HepG2 (cell line): ENCODE data around the gene ZBTB7B. TPM values are rescaled to one million over a fixed set of nuclear protein-coding genes. Genes with fewer than 3 reads are reported as not detected.

ENCODE experiments used
- ATAC-seq: fragments of 200-7000 bp; cut with Tn5 transposase; 3 replicates; pipeline ENCODE4 v1.9.1; 2020; ENCODE audit warnings: mild to moderate bottlenecking, moderate library complexity
- Bru-seq: library from RNA; stranded (reverse); fragments of 400-500 nt; gene quantifications from one replicate; lab custom pipeline; 2021; lab: Mats Ljungman, UMichigan
- BruChase-seq, 2 experiments: library from RNA; stranded (reverse); fragments of 400-500 nt; gene quantifications; one replicate each; lab custom pipeline; 2021; lab: Mats Ljungman, UMichigan
- BruUV-seq: library from RNA; stranded (reverse); fragments of 400-500 nt; replicated peaks from 2 replicates; lab custom pipeline; 2021; lab: Mats Ljungman, UMichigan
- CTCF ChIA-PET: fragments of 300-600 bp; formaldehyde crosslinking; extraction: SDS; loops from one replicate; lab custom pipeline; 2021; ENCODE audit warnings: low total read pairs, inconsistent platforms, low intra/inter-chr PET ratio; lab: Yijun Ruan, JAX
- POLR2A ChIA-PET: fragments of 350-600 bp; sonication (Branson Sonifier 250); formaldehyde crosslinking; loops from one replicate; lab custom pipeline; 2020; ENCODE audit warnings: antibody characterized with exemption, inconsistent platforms; lab: Yijun Ruan, JAX
- DNase-seq: peaks from one replicate; pipeline ENCODE4 v3.0.0-alpha.2; 2015; ENCODE audit warnings: low spot score
- FAIRE-seq: peaks from 3 replicates; lab custom pipeline; 2011; peaks lifted over from hg19 to GRCh38; lab: Jason Lieb, UNC
- H2AFZ ChIP-seq: one replicate; pipeline ENCODE4 v1.6.1; 2011; ENCODE audit warnings: low read length, inconsistent platforms
- H3K27ac ChIP-seq: fragments of 300-600 bp; 3 replicates; pipeline ENCODE4 v1.8.0; 2011; ENCODE audit warnings: mixed run types, mild to moderate bottlenecking, mixed read lengths, low read length, inconsistent platforms; ENCODE audit not compliant: insufficient read depth; ENCODE audit errors: extremely low read length
- H3K27me3 ChIP-seq, 2 experiments: fragments of 200-600 bp in 1 of 2; 2 replicates in 1 of 2; 3 replicates in 1 of 2; pipeline versions ENCODE4 v1.6.0 to v1.8.0; 2011; ENCODE audit warnings: low read length in 2 of 2, mild to moderate bottlenecking in 2 of 2, moderate library complexity in 2 of 2, inconsistent platforms in 1 of 2; ENCODE audit not compliant: insufficient read depth in 2 of 2, control insufficient read depth in 1 of 2
- H3K36me3 ChIP-seq, 2 experiments: fragments of 200-600 bp in 1 of 2; replicated peaks in 1 of 2; 2 replicates in 1 of 2; 3 replicates in 1 of 2; pipeline versions ENCODE4 v1.5.1 to v1.8.0; 2011; ENCODE audit warnings: low read length in 2 of 2, inconsistent platforms in 1 of 2; ENCODE audit not compliant: insufficient read depth in 2 of 2, control insufficient read depth in 1 of 2
- H3K4me1 ChIP-seq: 2 replicates; pipeline ENCODE4 v1.5.1; 2012; ENCODE audit warnings: low read length, inconsistent platforms; ENCODE audit not compliant: insufficient read depth
- H3K4me2 ChIP-seq: 2 replicates; pipeline ENCODE4 v1.6.0; 2011; ENCODE audit warnings: low read depth, low read length, inconsistent platforms
- H3K4me3 ChIP-seq, 3 experiments: fragments of 200-600 bp in 1 of 3; sonication (generic), shearing (Covaris generic) in 1 of 3; replicated peaks in 1 of 3; 2 replicates each; pipeline ENCODE4 v1.5.1; 2011 to 2016; ENCODE audit warnings: low read length in 3 of 3, inconsistent platforms in 2 of 3, low read depth in 2 of 3, mild to moderate bottlenecking in 2 of 3, control low read depth in 1 of 3, mixed read lengths in 1 of 3; ENCODE audit not compliant: insufficient read depth in 1 of 3
- H3K79me2 ChIP-seq: one replicate; pipeline ENCODE4 v1.6.1; 2011; ENCODE audit warnings: low read length, inconsistent platforms; ENCODE audit not compliant: insufficient read depth
- H3K9ac ChIP-seq: 2 replicates; pipeline ENCODE4 v1.6.0; 2011; ENCODE audit warnings: mild to moderate bottlenecking, low read depth, low read length, inconsistent platforms; ENCODE audit not compliant: insufficient read depth
- H3K9me3 ChIP-seq: 2 replicates; pipeline ENCODE4 v1.5.1; 2012; ENCODE audit warnings: mild to moderate bottlenecking, low read length
- H4K20me1 ChIP-seq: 2 replicates; pipeline ENCODE4 v1.6.0; 2011; ENCODE audit warnings: inconsistent platforms, mild to moderate bottlenecking, low read length, moderate library complexity; ENCODE audit not compliant: insufficient read depth
- EHMT2 ChIP-seq: fragments of 200-600 bp; sonication (generic); IDR thresholded peaks from 2 replicates; pipeline ENCODE4 v1.7.0; 2017; ENCODE audit warnings: antibody characterized with exemption, low read depth, low read length, borderline replicate concordance
- KAT7 ChIP-seq: IDR thresholded peaks from 2 replicates; pipeline ENCODE4 v1.6.1; 2018; ENCODE audit warnings: borderline replicate concordance, missing compliant biosample characterization
- POLR2A ChIP-seq, 2 experiments: IDR thresholded peaks; 2 replicates each; pipeline ENCODE4 v1.6.1; 2011; ENCODE audit warnings: low read depth in 2 of 2, low read length in 2 of 2, mild to moderate bottlenecking in 1 of 2, moderate library complexity in 1 of 2; ENCODE audit not compliant: insufficient read depth in 1 of 2
- SIN3A ChIP-seq: IDR thresholded peaks from 2 replicates; pipeline ENCODE4 v1.6.1; 2011; ENCODE audit warnings: low read depth, mild to moderate bottlenecking, control low read depth, low read length, borderline replicate concordance
- ZBTB7A ChIP-seq: sonication (generic); formaldehyde crosslinking; IDR thresholded peaks from 2 replicates; pipeline ENCODE4 v1.8.0; 2022; ENCODE audit warnings: mild to moderate bottlenecking, missing genetic modification reagents
- ZC3H4 ChIP-seq: sonication (generic); formaldehyde crosslinking; IDR thresholded peaks from 2 replicates; pipeline ENCODE4 v1.4.0; 2020; ENCODE audit warnings: missing genetic modification reagents, borderline replicate concordance
- ZFX ChIP-seq: sonication (generic); formaldehyde crosslinking; IDR thresholded peaks from 2 replicates; pipeline ENCODE4 v1.4.0; 2020; ENCODE audit warnings: mild to moderate bottlenecking, low read depth, missing genetic modification reagents, moderate library complexity
- ZFY ChIP-seq: sonication (generic); formaldehyde crosslinking; IDR thresholded peaks from 2 replicates; pipeline ENCODE4 v1.4.0; 2020; ENCODE audit warnings: missing genetic modification reagents
- ZMAT3 ChIP-seq: sonication (generic); formaldehyde crosslinking; conservative IDR thresholded peaks from 2 replicates; pipeline ENCODE4 v1.7.0; 2021; ENCODE audit warnings: missing genetic modification reagents
- ZNF235 ChIP-seq: sonication (generic); formaldehyde crosslinking; IDR thresholded peaks from 2 replicates; pipeline ENCODE4 v1.8.1; 2023; ENCODE audit warnings: mild to moderate bottlenecking, missing genetic modification reagents, borderline replicate concordance
- ZNF367 ChIP-seq: sonication (generic); formaldehyde crosslinking; IDR thresholded peaks from 2 replicates; pipeline ENCODE4 v1.4.0; 2020; ENCODE audit warnings: missing genetic modification reagents, borderline replicate concordance
- ZNF713 ChIP-seq: sonication (generic); formaldehyde crosslinking; IDR thresholded peaks from 2 replicates; pipeline ENCODE4 v1.4.0; 2020; ENCODE audit warnings: mild to moderate bottlenecking, missing genetic modification reagents
- WGBS: methylation state at CpG from one replicate; pipeline ENCODE4 v1.1.6; 2017; ENCODE audit warnings: low lambda C conversion rate; 5-methylcytosine and 5-hydroxymethylcytosine counted together
- in situ Hi-C: cut with HindIII; loops from 2 replicates; pipeline ENCODE4 v1.10.0; 2017; ENCODE audit warnings: low pct_unique_long_range_greater_than_20kb; ENCODE audit not compliant: extremely low pct_ligation_motif_present
- intact Hi-C: fragments of 100-400 bp; cut with micrococcal nuclease; formaldehyde crosslinking; loops from one replicate; pipeline ENCODE4 v1.10.0; 2022; ENCODE audit not compliant: unreplicated experiment
- long read RNA-seq, 2 experiments: library from RNA in 1 of 2; library from polyadenylated mRNA in 1 of 2; stranded (forward) in 1 of 2; unstranded in 1 of 2; transcript quantifications; one replicate each; pipeline ENCODE4 v2.0.0, GENCODE V29; 2019 to 2022
- polyA minus RNA-seq, 3 experiments: library from RNA; depleted of rRNA, polyadenylated mRNA; stranded (reverse); fragments of >200 nt; gene quantifications; 2 replicates each; pipeline ENCODE4 v1.2.3, GENCODE V29; 2011; ENCODE audit warnings: low replicate concordance in 1 of 3
- polyA plus RNA-seq, 8 experiments: library from polyadenylated mRNA; depleted of rRNA in 3 of 8; stranded (reverse) in 7 of 8; unstranded in 1 of 8; fragments of >200 nt; fragmentation: Illumina TruSeq in 4 of 8; extraction: Trizol in 4 of 8; gene quantifications; 2 replicates each; pipeline versions ENCODE4 v1.2.1 to v1.2.3, GENCODE V29; 2011 to 2016; ENCODE audit warnings: low read depth in 4 of 8, missing spikeins in 1 of 8, mixed read lengths in 1 of 8; ENCODE audit not compliant: insufficient read depth in 1 of 8
- total RNA-seq, 5 experiments: library from RNA; depleted of rRNA; stranded (reverse); fragments of >200 nt; fragmentation: Illumina TruSeq; extraction: Trizol; gene quantifications; 2 replicates each; pipeline ENCODE4 v1.2.3, GENCODE V29; 2016; ENCODE audit warnings: low read depth in 1 of 5
- TF ChIP-seq, protein P1 (sequence below): sonication (generic); formaldehyde crosslinking; IDR thresholded peaks from 2 replicates; pipeline ENCODE4 v1.4.0; 2020; ENCODE audit warnings: low read depth, mild to moderate bottlenecking, missing genetic modification reagents
- TF ChIP-seq, protein P2 (sequence below): sonication (generic); formaldehyde crosslinking; IDR thresholded peaks from 2 replicates; pipeline ENCODE4 v1.4.0; 2020; ENCODE audit warnings: missing genetic modification reagents

The ZBTB7B gene
- total RNA-seq (2016; rRNA removed; fragmentation: Illumina TruSeq; extraction: Trizol), result 10.1 and 15.5 TPM in 2 replicates
- 2.1 and 2.9 TPM in 2 replicates for total RNA-seq (2016; cell fraction: cytosol; rRNA removed; fragmentation: Illumina TruSeq; extraction: Trizol; ENCODE audit: low read depth)
- 9.4 and 15.2 TPM in 2 replicates for total RNA-seq (2016; cell fraction: insoluble cytoplasmic fraction; rRNA removed; fragmentation: Illumina TruSeq; extraction: Trizol)
- total RNA-seq (2016; cell fraction: membrane; rRNA removed; fragmentation: Illumina TruSeq; extraction: Trizol), result 7.3 and 8.2 TPM in 2 replicates
- 12.6 TPM in 2 replicates for total RNA-seq (2016; cell fraction: nucleus; rRNA removed; fragmentation: Illumina TruSeq; extraction: Trizol)
- 17.5 and 22.3 TPM in 2 replicates for polyA plus RNA-seq (2011; rRNA removed)
- polyA plus RNA-seq (2011; cell fraction: cytosol; rRNA removed), result 15.0 and 19.2 TPM in 2 replicates
- 45.5 and 50.7 TPM in 2 replicates for polyA plus RNA-seq (2011; cell fraction: nucleus; rRNA removed)
- polyA plus RNA-seq (2012), result 9.8 and 10.8 TPM in 2 replicates
- polyA plus RNA-seq (2016; cell fraction: cytosol; fragmentation: Illumina TruSeq; extraction: Trizol; ENCODE audit: low read depth), result 1.1 and 1.7 TPM in 2 replicates
- polyA plus RNA-seq (2016; cell fraction: insoluble cytoplasmic fraction; fragmentation: Illumina TruSeq; extraction: Trizol; ENCODE audit: low read depth), result 10.5 and 12.2 TPM in 2 replicates
- polyA plus RNA-seq (2016; cell fraction: membrane; fragmentation: Illumina TruSeq; extraction: Trizol; ENCODE audit: low read depth), result 4.4 and 5.4 TPM in 2 replicates
- 31.6 and 39.9 TPM in 2 replicates for polyA plus RNA-seq (2016; cell fraction: nucleus; fragmentation: Illumina TruSeq; extraction: Trizol; ENCODE audit: insufficient read depth, low read depth)
- 32.5 and 45.9 TPM in 2 replicates for polyA minus RNA-seq (2011; rRNA and poly(A)+ RNA removed; ENCODE audit: low replicate concordance)
- polyA minus RNA-seq (2011; cell fraction: cytosol; rRNA and poly(A)+ RNA removed), result 9.9 and 13.2 TPM in 2 replicates
- polyA minus RNA-seq (2011; cell fraction: nucleus; rRNA and poly(A)+ RNA removed), result 10.3 and 13.3 TPM in 2 replicates
- Bru-seq, nascent RNA, result percentile 69 among the genes with signal in this experiment
- BruChase-seq, experiment 1, labeled RNA remaining after a 6-hour chase, result percentile 68 among the genes with signal in this experiment
- BruChase-seq, experiment 2, labeled RNA remaining after a 2-hour chase, result percentile 72 among the genes with signal in this experiment
- long read RNA-seq, experiment 1, partial matches to known transcripts, result 0 of 1 reads
- long read RNA-seq, experiment 1, other reads (novel, unspliced or antisense), result 1 of 1 reads
- long read RNA-seq, experiment 2, transcript ZBTB7B-201 (2 exons, 2,129 nt), result major isoform, 9 of 54 reads
- long read RNA-seq, experiment 2, partial matches to known transcripts, result 35 of 54 reads
- long read RNA-seq, experiment 2, other reads (novel, unspliced or antisense), result 5 of 54 reads

- CTCF ChIA-PET, result interaction anchor here (1.8 to 6.8 kb wide), 2 partner anchors 15 to 81 kb away, joined by 4 to 54 read pairs; no protein-coding TSS in a partner anchor
- WGBS, result under 1% methylated on average over 19 of the region's 35 CpGs
- FAIRE-seq (no peak), ATAC-seq (no peak; the same call in 2 of the 3 replicates), DNase-seq (no peak)
- intact Hi-C loops, result loop anchor here (5.0 kb wide), 1 partner anchor 445 kb away; the partner anchor contains the start of gene UBE2Q1
- Histone ChIP-seq H3K4me1 (peaks cover 51% of the 10 kb centered on the region), H3K9ac (peak within 1 kb of the TSS; percentile 95), H3K9me3 (no peaks in the 10 kb centered on the region), H3K27ac (peak within 1 kb of the TSS; percentile 97), H3K4me3 (peak within 1 kb of the TSS; percentile 86 to 98 (median 98)), H3K79me2 (peaks cover 33% of the 10 kb centered on the region), H3K27me3 (no peaks in the 10 kb centered on the region; a peak in 1 of 5 replicates), H3K4me2 (peak within 1 kb of the TSS; percentile 100), H3K36me3 (no peaks in the 10 kb centered on the region; a peak in 1 of 5 replicates), H4K20me1 (peaks cover 4% of the 10 kb centered on the region; the same call in 1 of the 2 replicates), H2AFZ (no peak within 1 kb of the TSS)
- POLR2A ChIA-PET, result interaction anchor here (0.7 to 6.7 kb wide), 8 partner anchors 11 to 443 kb away, joined by 3 to 90 read pairs (median 6); partner anchors contain the start of genes PMVK and SLC50A1
- in situ Hi-C loops, result no loop called here
- no TSS peak for BruUV-seq
- TF ChIP-seq SIN3A, result peak; percentile 43; the same call in 1 of the 2 replicates
- TF ChIP-seq, protein P1, sequence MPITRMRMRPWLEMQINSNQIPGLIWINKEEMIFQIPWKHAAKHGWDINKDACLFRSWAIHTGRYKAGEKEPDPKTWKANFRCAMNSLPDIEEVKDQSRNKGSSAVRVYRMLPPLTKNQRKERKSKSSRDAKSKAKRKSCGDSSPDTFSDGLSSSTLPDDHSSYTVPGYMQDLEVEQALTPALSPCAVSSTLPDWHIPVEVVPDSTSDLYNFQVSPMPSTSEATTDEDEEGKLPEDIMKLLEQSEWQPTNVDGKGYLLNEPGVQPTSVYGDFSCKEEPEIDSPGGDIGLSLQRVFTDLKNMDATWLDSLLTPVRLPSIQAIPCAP (CRISPR knock-in tag), result no peak
- TF ChIP-seq, protein P2, sequence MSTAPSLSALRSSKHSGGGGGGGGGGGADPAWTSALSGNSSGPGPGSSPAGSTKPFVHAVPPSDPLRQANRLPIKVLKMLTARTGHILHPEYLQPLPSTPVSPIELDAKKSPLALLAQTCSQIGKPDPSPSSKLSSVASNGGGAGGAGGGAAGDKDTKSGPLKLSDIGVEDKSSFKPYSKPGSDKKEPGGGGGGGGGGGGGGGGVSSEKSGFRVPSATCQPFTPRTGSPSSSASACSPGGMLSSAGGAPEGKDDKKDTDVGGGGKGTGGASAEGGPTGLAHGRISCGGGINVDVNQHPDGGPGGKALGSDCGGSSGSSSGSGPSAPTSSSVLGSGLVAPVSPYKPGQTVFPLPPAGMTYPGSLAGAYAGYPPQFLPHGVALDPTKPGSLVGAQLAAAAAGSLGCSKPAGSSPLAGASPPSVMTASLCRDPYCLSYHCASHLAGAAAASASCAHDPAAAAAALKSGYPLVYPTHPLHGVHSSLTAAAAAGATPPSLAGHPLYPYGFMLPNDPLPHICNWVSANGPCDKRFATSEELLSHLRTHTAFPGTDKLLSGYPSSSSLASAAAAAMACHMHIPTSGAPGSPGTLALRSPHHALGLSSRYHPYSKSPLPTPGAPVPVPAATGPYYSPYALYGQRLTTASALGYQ, result 0 out of 2 replicates have a peak, but pooled peaks have one; percentile 4
- TF ChIP-seq EHMT2, result no peak
- TF ChIP-seq ZFX, result peak; percentile 29; the same call in 1 of the 2 replicates
- 0 out of 2 replicates have a peak, but pooled peaks have one; percentile 27 for TF ChIP-seq KAT7 (CRISPR knock-in tag)
- TF ChIP-seq ZBTB7A, result 0 out of 2 replicates have a peak, but pooled peaks have one; percentile 21
- peak; percentile 64 for TF ChIP-seq ZFY (CRISPR knock-in tag)
- TF ChIP-seq POLR2A (IDR thresholded peaks at IDR 0.05; ENCODE audit: insufficient read depth in 1 of 2, low read depth in 2 of 2, low read length in 2 of 2), result peak in 1 of 2 experiments; percentile 25; a peak in 1 of 4 replicates
- TF ChIP-seq ZNF235, result peak; percentile 2; the same call in 1 of the 2 replicates
- no peak for TF ChIP-seq ZC3H4
- no peak for TF ChIP-seq ZNF713 (CRISPR knock-in tag)
- no peak for TF ChIP-seq ZNF367 (CRISPR knock-in tag)
- no peak; the same call in 1 of the 2 replicates for TF ChIP-seq ZMAT3 (CRISPR knock-in tag)
Measured at GRCh38 chr1:155002464-155003226, at the start of gene ZBTB7B. Gene ZBTB7B, plus strand, starts transcription at chr1:155002802. Its CDS starts 11,859 bp downstream, at chr1:155014661.
